HL-60 (cell line): ENCODE measurements around the gene TMEM106C.

Experiments used
- CTCF ChIP-seq: IDR thresholded peaks from one replicate; pipeline ENCODE4 v1.5.1; 2011; ENCODE audit warnings: low read length, control low read depth, inconsistent platforms; ENCODE audit not compliant: insufficient read depth
- REST ChIP-seq: IDR thresholded peaks from 2 replicates; pipeline ENCODE4 v1.6.1; 2012; ENCODE audit warnings: low read depth; ENCODE audit not compliant: insufficient replicate concordance

GRCh38 chr12:47978598-47978873, 15.1 kb downstream of the TMEM106C start:
- TF ChIP-seq CTCF: no peak
- no peak for TF ChIP-seq REST
